ENCODE data around the gene SLC13A3.

GRCh38 chr20:46652699-46653098 is 1.4 kb upstream of the SLC13A3 start:
- TF ChIP-seq CTCF (conservative IDR thresholded peaks at IDR 0.05; ENCODE audit: low read depth, low read length) = no peak
- TF ChIP-seq EZH2 (IDR thresholded peaks at IDR 0.05; ENCODE audit: borderline replicate concordance, low read depth, low read length, poor library complexity, severe bottlenecking) = no peak
